WTC11 (cell line): Measurements from ENCODE around the gene UBASH3A. TPM values are rescaled to one million over a fixed set of nuclear protein-coding genes. Genes with fewer than 3 reads are reported as not detected.

Experiments used
- ATAC-seq: fragments of 200-7000 bp; cut with Tn5 transposase; 2 replicates; pipeline ENCODE4 v1.10.0; 2021; ENCODE audit warnings: mild to moderate bottlenecking, moderate library complexity
- CTCF ChIA-PET: fragments of 300-600 bp; sonication (Branson Sonifier 250); formaldehyde crosslinking; loops from one replicate; lab custom pipeline; 2021; ENCODE audit warnings: antibody characterized with exemption; lab: Charles Lee
- POLR2A ChIA-PET: fragments of 350-600 bp; sonication (Branson Sonifier 250); formaldehyde crosslinking; loops from one replicate; lab custom pipeline; 2021; ENCODE audit warnings: antibody characterized with exemption; lab: Charles Lee
- DNase-seq: peaks from one replicate; pipeline ENCODE4 v3.0.0; 2021; ENCODE audit warnings: low spot score
- H3K27ac Mint-ChIP-seq: 2 replicates; pipeline ENCODE4 v1.8.0; 2021; ENCODE audit warnings: mixed read lengths
- H3K27me3 Mint-ChIP-seq: 2 replicates; pipeline ENCODE4 v1.8.0; 2021; ENCODE audit warnings: low read depth, mild to moderate bottlenecking, moderate library complexity, mixed read lengths
- H3K36me3 Mint-ChIP-seq: 2 replicates; pipeline ENCODE4 v1.8.0; 2021; ENCODE audit warnings: mixed read lengths
- H3K4me1 Mint-ChIP-seq: 2 replicates; pipeline ENCODE4 v1.8.0; 2022; ENCODE audit warnings: mixed read lengths
- H3K4me3 Mint-ChIP-seq: 2 replicates; pipeline ENCODE4 v1.8.0; 2021; ENCODE audit warnings: mild to moderate bottlenecking, moderate library complexity, mixed read lengths
- H3K9me3 Mint-ChIP-seq: 2 replicates; pipeline ENCODE4 v1.8.0; 2021; ENCODE audit warnings: mixed read lengths
- AFF4 ChIP-seq: sonication (generic); formaldehyde crosslinking; IDR thresholded peaks from 2 replicates; pipeline ENCODE4 v1.8.1; 2023; ENCODE audit warnings: mild to moderate bottlenecking, missing genetic modification reagents, borderline replicate concordance
- ATF6 ChIP-seq: sonication (generic); formaldehyde crosslinking; IDR thresholded peaks from 2 replicates; pipeline ENCODE4 v1.8.1; 2023; ENCODE audit warnings: mild to moderate bottlenecking, missing genetic modification reagents
- CTCF ChIP-seq: fragments of 200-600 bp; IDR thresholded peaks from 2 replicates; pipeline ENCODE4 v1.8.0; 2022; ENCODE audit warnings: antibody characterized with exemption
- E2F1 ChIP-seq: sonication (generic); formaldehyde crosslinking; IDR thresholded peaks from 2 replicates; pipeline ENCODE4 v1.8.0; 2022; ENCODE audit warnings: mild to moderate bottlenecking, missing genetic modification reagents
- E2F5 ChIP-seq: sonication (generic); formaldehyde crosslinking; IDR thresholded peaks from 2 replicates; pipeline ENCODE4 v1.8.1; 2022; ENCODE audit warnings: mild to moderate bottlenecking, moderate library complexity, missing genetic modification reagents
- STAT6 ChIP-seq: sonication (generic); formaldehyde crosslinking; conservative IDR thresholded peaks from 2 replicates; pipeline ENCODE4 v1.8.1; 2023; ENCODE audit warnings: mild to moderate bottlenecking, low read depth, missing genetic modification reagents, moderate library complexity
- TEAD4 ChIP-seq: sonication (generic); formaldehyde crosslinking; IDR thresholded peaks from 2 replicates; pipeline ENCODE4 v1.8.0; 2022; ENCODE audit warnings: mild to moderate bottlenecking, missing genetic modification reagents
- ZMAT4 ChIP-seq: fragments of 250-450 bp; sonication (Bioruptor Pico); IDR thresholded peaks from 2 replicates; pipeline ENCODE4 v1.9.0; 2021; ENCODE audit warnings: mild to moderate bottlenecking
- ZNF263 ChIP-seq: sonication (generic); formaldehyde crosslinking; IDR thresholded peaks from 2 replicates; pipeline ENCODE4 v1.8.1; 2022; ENCODE audit warnings: low read depth, mild to moderate bottlenecking, moderate library complexity, missing genetic modification reagents
- total RNA-seq: library from RNA; stranded (reverse); gene quantifications from 3 replicates; pipeline ENCODE4 v1.2.3, GENCODE V29; 2021

UBASH3A gene
- total RNA-seq, 1 experiment from 2014 or later, result not detected

GRCh38 chr21:42419845-42420244 lies 16.1 kb downstream of the UBASH3A start:
- no peak overlapping the region for H3K4me3 Mint-ChIP-seq
- no peaks in the 10 kb centered on the region for H3K27me3 Mint-ChIP-seq
- DNase-seq (no peak), ATAC-seq (no peak)
- TF ChIP-seq CTCF, result no peak
- no peak for TF ChIP-seq ATF6 (CRISPR knock-in tag)
- TF ChIP-seq TEAD4 (CRISPR knock-in tag), result no peak
- no peak for TF ChIP-seq ZNF263 (CRISPR knock-in tag)
- TF ChIP-seq E2F1 (CRISPR knock-in tag), result no peak
- TF ChIP-seq STAT6 (CRISPR knock-in tag), result no peak
- TF ChIP-seq E2F5 (CRISPR knock-in tag), result no peak
- no peak for TF ChIP-seq AFF4 (CRISPR knock-in tag)
- TF ChIP-seq ZMAT4 (CRISPR knock-in tag), result no peak
- ChIA-PET CTCF (no interaction called here), POLR2A (no interaction called here)
- H3K27ac Mint-ChIP-seq, result no peak overlapping the region
- H3K36me3 Mint-ChIP-seq, result no peaks in the 10 kb centered on the region
- H3K4me1 Mint-ChIP-seq, result 0 out of 2 replicates have a peak, but pooled peaks cover 2% of the 10 kb centered on the region
- H3K9me3 Mint-ChIP-seq, result peaks cover 14% of the 10 kb centered on the region
